NOMO-1 (cell line): ENCODE data around the gene SPATA24.
"Not testable (repeated sequence)": the region's sequence is repeated elsewhere in the genome, so short reads cannot be mapped to it uniquely, and the experiment has no call there.

Experiments used
- DNase-seq, 2 experiments: peaks; one replicate each; lab custom pipeline; 2025; ENCODE audit not compliant: unreplicated experiment in 2 of 2; lab: John Stamatoyannopoulos, UW

The SPATA24 gene

GRCh38 chr5:139395844-139396640 lies 7.8 kb downstream of the SPATA24 start:
- DNase-seq, result no peak

GRCh38 chr5:139394654-139395566 lies 9.0 kb downstream of the SPATA24 start, which contains the start of gene PROB1:
Gene PROB1 (minus strand): TSS chr5:139395104. CDS start chr5:139395081, 23 bp downstream.
- no peak for DNase-seq

GRCh38 chr5:139394123-139394653 lies 9.7 kb downstream of the SPATA24 start:
- DNase-seq, result peak in 1 of 2 experiments; percentile 7

- DNase-seq, result no peak
Measured at GRCh38 chr5:139393497-139394122, 10.3 kb downstream of the SPATA24 start.

GRCh38 chr5:139392678-139393496 lies 11.0 kb downstream of the SPATA24 start:
- DNase-seq, result peak; percentile 85 to 86

- no peak for DNase-seq
Measured at GRCh38 chr5:139392324-139392677, 11.6 kb downstream of the SPATA24 start.

GRCh38 chr5:139391570-139392323 lies 12.1 kb downstream of the SPATA24 start:
- DNase-seq, result no peak

GRCh38 chr5:139390639-139391569 lies 13.0 kb downstream of the SPATA24 start:
- no peak for DNase-seq

GRCh38 chr5:139389701-139390638 lies 13.9 kb downstream of the SPATA24 start, which contains the start of gene MZB1:
Gene MZB1 (minus strand): TSS chr5:139389913. CDS start chr5:139389856, 57 bp downstream.
- DNase-seq, result no peak

GRCh38 chr5:139388198-139388821 lies 15.6 kb downstream of the SPATA24 start:
- no peak for DNase-seq

- no peak for DNase-seq
Measured at GRCh38 chr5:139387611-139388197, 16.2 kb downstream of the SPATA24 start.

GRCh38 chr5:139386956-139387355 lies 16.9 kb downstream of the SPATA24 start:
- not testable (repeated sequence) for DNase-seq

GRCh38 chr5:139386050-139386438 lies 17.8 kb downstream of the SPATA24 start:
- peak; percentile 85 to 89 for DNase-seq

GRCh38 chr5:139385061-139386049 lies 18.5 kb downstream of the SPATA24 start:
- peak in 1 of 2 experiments; percentile 54 for DNase-seq

- no peak for DNase-seq
Measured at GRCh38 chr5:139384591-139385051, 19.3 kb downstream of the SPATA24 start.
